ENCODE data around the gene ADCYAP1R1.

- no peak for TF ChIP-seq POLR2AphosphoS5 (IDR thresholded peaks at IDR 0.05)
- peak; percentile 62 for TF ChIP-seq CTCF (IDR thresholded peaks at IDR 0.05; ENCODE audit: poor library complexity, severe bottlenecking)
- TF ChIP-seq REST (IDR thresholded peaks at IDR 0.05; ENCODE audit: borderline replicate concordance): no peak
- TF ChIP-seq EP300 (conservative IDR thresholded peaks at IDR 0.05; ENCODE audit: poor library complexity, severe bottlenecking): no peak
- peak; percentile 64 for TF ChIP-seq RAD21 (conservative IDR thresholded peaks at IDR 0.05)
- no peak for TF ChIP-seq EZH2 (IDR thresholded peaks at IDR 0.05; ENCODE audit: borderline replicate concordance, insufficient read depth, low read length, poor library complexity, severe bottlenecking)
- no peak for TF ChIP-seq TAF1 (IDR thresholded peaks at IDR 0.05; ENCODE audit: low read depth)
- peak; percentile 74 for TF ChIP-seq SMC3 (conservative IDR thresholded peaks at IDR 0.05; ENCODE audit: poor library complexity)
- TF ChIP-seq MXI1 (conservative IDR thresholded peaks at IDR 0.05; ENCODE audit: poor library complexity, severe bottlenecking): no peak
These were observed 74.9 kb downstream of the ADCYAP1R1 start for GRCh38 chr7:31126976-31127375.

Data from neural cell (in vitro differentiated cells).